B cell (primary cell): ENCODE measurements around the gene TBX4. TPM values are rescaled to one million over a fixed set of nuclear protein-coding genes. Genes with fewer than 3 reads are reported as not detected.

ENCODE experiments used
- ATAC-seq: fragments of 200-7000 bp; cut with Tn5 transposase; one replicate; pipeline ENCODE4 v1.10.0; 2021; ENCODE audit warnings: low read depth, mild to moderate bottlenecking, moderate number of reproducible peaks, moderate library complexity
- CTCF ChIA-PET: fragments of 350-600 bp; sonication (Branson Sonifier 250); formaldehyde crosslinking; loops from one replicate; lab custom pipeline; 2021; ENCODE audit warnings: antibody characterized with exemption, inconsistent platforms; lab: Charles Lee
- POLR2A ChIA-PET: fragments of 350-600 bp; sonication (Branson Sonifier 250); formaldehyde crosslinking; loops from one replicate; lab custom pipeline; 2021; ENCODE audit warnings: antibody characterized with exemption; lab: Charles Lee
- DNase-seq: peaks from one replicate; pipeline ENCODE4 v3.0.0; 2013
- H2AFZ ChIP-seq: 2 replicates; pipeline ENCODE4 v1.6.1; 2012; ENCODE audit warnings: mild to moderate bottlenecking, low read depth, low read length; ENCODE audit not compliant: insufficient read depth, poor library complexity, severe bottlenecking
- H3K27ac ChIP-seq, 2 donors: 1 replicate in 1 of 2; 2 replicates in 1 of 2; pipeline ENCODE4 v1.5.1; 2012 to 2013; ENCODE audit warnings: low read length in 2 of 2, mild to moderate bottlenecking in 2 of 2, moderate library complexity in 1 of 2
- H3K27me3 ChIP-seq, 4 experiments: fragments of 200-600 bp in 1 of 4; sonication (generic) in 1 of 4; replicated peaks in 1 of 4; 1 replicate in 2 of 4; 2 replicates in 2 of 4; pipeline versions ENCODE4 v1.6.1 to v1.7.0; 2013 to 2016; ENCODE audit warnings: low read length in 3 of 4, mild to moderate bottlenecking in 2 of 4, mixed read lengths in 1 of 4, moderate library complexity in 1 of 4; ENCODE audit not compliant: insufficient read depth in 4 of 4, control insufficient read depth in 3 of 4; ENCODE audit errors: control extremely low read depth in 1 of 4
- H3K36me3 ChIP-seq, 2 experiments: replicated peaks in 1 of 2; 1 replicate in 1 of 2; 2 replicates in 1 of 2; pipeline versions ENCODE4 v1.6.1 to v1.7.1; 2013; ENCODE audit warnings: low read length in 1 of 2; ENCODE audit not compliant: insufficient read depth in 2 of 2, control insufficient read depth in 1 of 2; ENCODE audit errors: control extremely low read depth in 1 of 2, extremely low read depth in 1 of 2
- H3K4me1 ChIP-seq, 2 donors: fragments of 200-600 bp in 1 of 2; sonication (generic) in 1 of 2; 1 replicate in 1 of 2; 2 replicates in 1 of 2; pipeline versions ENCODE4 v1.5.1 to v1.6.1; 2013 to 2017; ENCODE audit warnings: low read length in 2 of 2; ENCODE audit not compliant: control insufficient read depth in 2 of 2, insufficient read depth in 2 of 2
- H3K4me2 ChIP-seq: replicated peaks from 2 replicates; pipeline ENCODE3; 2012; ENCODE audit warnings: mild to moderate bottlenecking, low read depth, low read length; ENCODE audit not compliant: poor library complexity, severe bottlenecking
- H3K4me3 ChIP-seq, 5 experiments: fragments of 200-600 bp in 1 of 5; sonication (generic) in 1 of 5; 1 replicate in 3 of 5; 2 replicates in 2 of 5; pipeline versions ENCODE4 v1.5.1 to v1.7.0; 2011 to 2016; ENCODE audit warnings: low read length in 4 of 5, mild to moderate bottlenecking in 4 of 5, low read depth in 2 of 5, control low read depth in 1 of 5, moderate library complexity in 1 of 5; ENCODE audit not compliant: insufficient read depth in 1 of 5; ENCODE audit errors: control extremely low read depth in 1 of 5, extremely low read depth in 1 of 5
- H3K79me2 ChIP-seq: fragments of 200-600 bp; sonication (generic); one replicate; pipeline ENCODE4 v1.6.0; 2016; ENCODE audit warnings: low read length; ENCODE audit not compliant: control insufficient read depth, insufficient read depth
- H3K9ac ChIP-seq: fragments of 200-600 bp; sonication (generic); 2 replicates; pipeline ENCODE4 v1.6.1; 2017; ENCODE audit warnings: mild to moderate bottlenecking, low read length, moderate library complexity
- H3K9me3 ChIP-seq, 3 donors: one replicate each; pipeline versions ENCODE4 v1.6.1 to v1.7.1; 2013; ENCODE audit warnings: low read length in 2 of 3; ENCODE audit not compliant: control insufficient read depth in 2 of 3, insufficient read depth in 1 of 3; ENCODE audit errors: control extremely low read depth in 1 of 3
- H4K20me1 ChIP-seq: 2 replicates; pipeline ENCODE4 v1.6.0; 2012; ENCODE audit warnings: mild to moderate bottlenecking, low read length; ENCODE audit not compliant: insufficient read depth, control insufficient read depth, poor library complexity, severe bottlenecking
- H3K27ac Mint-ChIP-seq: one replicate; pipeline ENCODE4 v1.8.0; 2021; ENCODE audit warnings: mixed read lengths
- H3K27me3 Mint-ChIP-seq: one replicate; pipeline ENCODE4 v1.8.0; 2021; ENCODE audit warnings: mixed read lengths
- H3K4me1 Mint-ChIP-seq: one replicate; pipeline ENCODE4 v1.8.0; 2021; ENCODE audit warnings: mixed read lengths
- H3K4me3 Mint-ChIP-seq: one replicate; pipeline ENCODE4 v1.8.0; 2021; ENCODE audit warnings: mixed read lengths
- H3K9me3 Mint-ChIP-seq: one replicate; pipeline ENCODE4 v1.8.0; 2022; ENCODE audit warnings: mixed read lengths; ENCODE audit not compliant: insufficient read depth
- CTCF ChIP-seq: fragments of 200-600 bp; IDR thresholded peaks from one replicate; pipeline ENCODE4 v1.8.0; 2022; ENCODE audit warnings: antibody characterized with exemption, mild to moderate bottlenecking
- EZH2 ChIP-seq: IDR thresholded peaks from 2 replicates; pipeline ENCODE4 v1.6.1; 2012; ENCODE audit warnings: borderline replicate concordance, low read depth, mild to moderate bottlenecking, moderate library complexity, low read length; ENCODE audit not compliant: insufficient read depth, poor library complexity, severe bottlenecking
- WGBS: methylation state at CpG from one replicate; pipeline ENCODE4 v1.1.5; 2013; ENCODE audit warnings: missing lambda C conversion rate; ENCODE audit not compliant: insufficient coverage; 5-methylcytosine and 5-hydroxymethylcytosine counted together
- intact Hi-C: fragments of 100-400 bp; cut with micrococcal nuclease; formaldehyde crosslinking; loops from one replicate; pipeline ENCODE4 v1.10.0; 2022
- polyA plus RNA-seq: library from polyadenylated mRNA; depleted of rRNA; stranded (reverse); fragments of >200 nt; gene quantifications from 2 replicates; pipeline ENCODE4 v1.2.3, GENCODE V29; 2012
- total RNA-seq, 2 donors: library from RNA; stranded (reverse); fragments of 120-200 nt in 1 of 2; gene quantifications; 1 replicate in 1 of 2; 2 replicates in 1 of 2; pipeline versions ENCODE4 v1.2.3 to v1.2.4, GENCODE V29; 2013 to 2022

TBX4 gene
- total and polyA plus RNA-seq, 2 donors (not counting 1 experiment from before 2014, with no cell fraction given), result not detected

GRCh38 chr17:61483778-61484116 lies 31.5 kb downstream of the TBX4 start:
- WGBS, result 87% methylated on average over 2 of the region's 2 CpGs
- intact Hi-C loops, result no loop called here
- ChIA-PET POLR2A (no interaction called here), CTCF (no interaction called here)
- Mint-ChIP-seq H3K27me3 (peaks cover 4% of the 10 kb centered on the region), H3K9me3 (no peaks in the 10 kb centered on the region), H3K4me1 (no peaks in the 10 kb centered on the region), H3K4me3 (no peak overlapping the region), H3K27ac (no peak overlapping the region)
- no peaks in the 10 kb centered on the region for H3K4me1 ChIP-seq
- peaks cover 0 to 5% (median 0%) of the 10 kb centered on the region in 3 donors for H3K9me3 ChIP-seq
- ATAC-seq (no peak), DNase-seq (no peak)
- H3K36me3 ChIP-seq, result no peaks in the 10 kb centered on the region
- H3K4me3 ChIP-seq, result no peak overlapping the region
- H3K4me2 ChIP-seq, result no peak overlapping the region
- no peak overlapping the region for H2AFZ ChIP-seq
- no peaks in the 10 kb centered on the region for H3K79me2 ChIP-seq
- H3K9ac ChIP-seq, result no peak overlapping the region
- H3K27me3 ChIP-seq, result peaks cover 0 to 2% (median 0%) of the 10 kb centered on the region in 4 experiments
- H3K27ac ChIP-seq, result no peak overlapping the region
- TF ChIP-seq CTCF (no peak), EZH2 (no peak)
- H4K20me1 ChIP-seq, result no peaks in the 10 kb centered on the region

- no peaks in the 10 kb centered on the region for H3K4me1 ChIP-seq
- H4K20me1 ChIP-seq, result no peaks in the 10 kb centered on the region
- ChIA-PET POLR2A (no interaction called here), CTCF (interaction anchor here (1.6 kb wide), 1 partner anchor 9 kb away, joined by 4 read pairs; no protein-coding TSS in a partner anchor)
- intact Hi-C loops, result no loop called here
- H2AFZ ChIP-seq, result no peak overlapping the region
- no peaks in the 10 kb centered on the region for H3K27me3 ChIP-seq
- H3K4me1 Mint-ChIP-seq, result no peaks in the 10 kb centered on the region
- H3K27ac ChIP-seq, result no peak overlapping the region
- H3K9me3 ChIP-seq, result peaks cover 0 to 5% (median 0%) of the 10 kb centered on the region in 3 donors
- DNase-seq, result no peak
- no peaks in the 10 kb centered on the region for H3K9me3 Mint-ChIP-seq
- H3K4me3 ChIP-seq, result no peak overlapping the region
- no peak overlapping the region for H3K27ac Mint-ChIP-seq
- no peak for ATAC-seq
- no peaks in the 10 kb centered on the region for H3K79me2 ChIP-seq
- TF ChIP-seq CTCF (no peak), EZH2 (no peak)
- no peaks in the 10 kb centered on the region for H3K36me3 ChIP-seq
- H3K9ac ChIP-seq, result no peak overlapping the region
- H3K27me3 Mint-ChIP-seq, result peaks cover 4% of the 10 kb centered on the region
- H3K4me2 ChIP-seq, result no peak overlapping the region
- H3K4me3 Mint-ChIP-seq, result no peak overlapping the region
- 86% methylated on average over 3 of the region's 5 CpGs for WGBS
These were observed 32.0 kb downstream of the TBX4 start for GRCh38 chr17:61484174-61484573.
